GM12873 (cell line): ENCODE data around the gene LMO7.

Experiments
- TF ChIP-seq, protein P1 (sequence below): IDR thresholded peaks from 2 replicates; pipeline ENCODE4 v1.5.1; 2012; ENCODE audit warnings: low read depth, mild to moderate bottlenecking, moderate library complexity, low read length, control low read depth; ENCODE audit not compliant: insufficient read depth; ENCODE audit errors: missing control alignments

Gene LMO7

DNA sequence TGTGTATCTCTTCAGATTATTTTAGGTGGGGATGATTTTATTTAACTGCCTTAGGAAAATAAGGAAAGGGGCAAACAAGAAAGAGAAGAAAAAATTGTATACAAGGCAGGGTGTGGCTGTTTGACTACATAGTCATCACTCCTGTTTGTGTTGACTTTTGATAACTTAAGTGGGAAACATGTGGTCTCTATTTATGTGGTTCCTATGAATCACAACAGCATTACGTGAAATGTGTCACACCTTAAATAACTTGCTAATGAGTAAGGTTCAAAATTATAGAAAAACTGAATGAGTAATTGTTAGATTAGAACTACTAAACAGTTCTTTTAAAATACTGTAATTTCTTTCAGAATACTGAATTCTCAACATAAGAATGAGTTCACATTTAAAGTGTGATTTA is 69.3 kb downstream of the LMO7 start:
- TF ChIP-seq, protein P1, sequence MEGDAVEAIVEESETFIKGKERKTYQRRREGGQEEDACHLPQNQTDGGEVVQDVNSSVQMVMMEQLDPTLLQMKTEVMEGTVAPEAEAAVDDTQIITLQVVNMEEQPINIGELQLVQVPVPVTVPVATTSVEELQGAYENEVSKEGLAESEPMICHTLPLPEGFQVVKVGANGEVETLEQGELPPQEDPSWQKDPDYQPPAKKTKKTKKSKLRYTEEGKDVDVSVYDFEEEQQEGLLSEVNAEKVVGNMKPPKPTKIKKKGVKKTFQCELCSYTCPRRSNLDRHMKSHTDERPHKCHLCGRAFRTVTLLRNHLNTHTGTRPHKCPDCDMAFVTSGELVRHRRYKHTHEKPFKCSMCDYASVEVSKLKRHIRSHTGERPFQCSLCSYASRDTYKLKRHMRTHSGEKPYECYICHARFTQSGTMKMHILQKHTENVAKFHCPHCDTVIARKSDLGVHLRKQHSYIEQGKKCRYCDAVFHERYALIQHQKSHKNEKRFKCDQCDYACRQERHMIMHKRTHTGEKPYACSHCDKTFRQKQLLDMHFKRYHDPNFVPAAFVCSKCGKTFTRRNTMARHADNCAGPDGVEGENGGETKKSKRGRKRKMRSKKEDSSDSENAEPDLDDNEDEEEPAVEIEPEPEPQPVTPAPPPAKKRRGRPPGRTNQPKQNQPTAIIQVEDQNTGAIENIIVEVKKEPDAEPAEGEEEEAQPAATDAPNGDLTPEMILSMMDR = no peak

DNA sequence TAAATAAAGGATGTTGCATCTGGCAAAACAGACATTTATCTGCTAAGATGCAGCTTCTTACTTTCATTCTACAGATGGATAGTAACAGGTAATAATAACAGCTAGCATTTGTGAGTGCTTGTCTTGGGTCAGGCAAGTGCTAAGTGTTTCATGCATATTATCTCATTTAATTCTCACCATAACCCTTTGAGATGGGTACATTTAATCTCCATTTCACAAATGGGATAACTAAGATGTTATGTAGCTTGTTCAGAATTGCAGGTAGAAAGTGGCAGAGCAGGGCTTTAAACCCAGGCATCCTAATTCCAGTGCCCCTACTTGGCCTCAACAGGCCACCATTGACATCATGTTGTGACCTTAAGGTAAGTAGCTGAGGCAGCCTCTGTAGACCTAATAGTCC is 69.8 kb downstream of the LMO7 start:
- TF ChIP-seq, protein P1 = no peak

DNA sequence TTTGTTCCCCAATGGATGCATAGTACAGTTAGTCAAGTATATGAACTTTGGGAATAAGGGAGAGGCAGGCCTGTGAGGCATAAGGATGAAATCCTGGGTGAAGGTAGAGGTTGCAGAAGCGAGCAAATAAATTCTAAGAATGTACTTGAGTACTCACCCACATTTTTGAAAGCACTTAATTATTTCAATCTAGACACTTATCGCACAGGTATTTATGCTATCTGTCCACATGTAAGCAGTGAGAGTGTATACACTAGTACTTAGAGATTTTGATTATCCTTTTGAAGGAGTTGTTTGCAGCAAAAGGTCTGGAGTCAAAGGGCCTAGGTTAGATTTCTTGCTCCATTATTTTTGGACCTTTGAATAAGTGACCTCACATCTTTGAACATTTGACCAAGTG is 77.7 kb downstream of the LMO7 start:
- TF ChIP-seq, protein P1 = no peak

DNA sequence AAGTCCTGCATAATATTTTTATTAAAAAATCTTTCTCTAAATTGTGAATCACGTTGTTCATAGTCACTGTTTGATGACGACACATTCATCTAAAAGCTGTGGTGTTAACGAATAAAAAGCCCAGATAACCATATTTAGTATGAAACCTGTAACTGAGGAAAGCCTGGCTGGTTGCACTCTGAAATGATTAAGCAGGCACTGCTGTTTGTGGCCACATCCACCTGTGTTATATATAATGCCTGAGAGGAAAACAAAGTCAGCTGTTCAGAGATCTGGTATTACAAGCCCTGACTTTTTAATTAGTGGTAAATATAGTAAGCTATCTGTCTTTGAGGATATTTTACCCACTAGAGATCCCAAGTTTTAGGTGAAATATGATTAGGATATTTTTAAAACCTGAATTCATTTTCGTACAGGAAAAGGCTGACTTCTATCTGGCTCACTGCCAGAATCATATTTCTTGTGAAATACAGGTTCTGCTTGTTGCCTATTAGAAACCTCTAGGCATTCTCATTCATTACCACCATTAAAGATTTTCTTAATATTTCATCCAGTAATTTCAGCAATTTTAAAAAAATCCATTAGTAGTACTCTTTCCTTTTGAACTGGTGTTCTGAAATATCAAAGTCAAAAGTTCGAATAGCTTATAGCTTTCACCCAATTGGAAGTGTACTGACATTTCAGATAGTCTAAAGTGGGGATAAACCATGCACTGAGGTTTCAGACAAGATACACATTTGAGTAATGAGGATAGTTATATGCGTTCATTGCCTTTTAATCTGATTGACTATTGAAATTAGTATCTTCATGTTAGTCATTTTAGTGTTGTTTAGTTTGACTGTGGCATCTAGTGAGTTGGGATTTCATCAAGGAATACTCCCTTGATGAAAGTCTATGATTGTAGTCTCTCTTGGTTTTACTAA is 79.7 kb downstream of the LMO7 start:
- TF ChIP-seq, protein P1 = no peak

DNA sequence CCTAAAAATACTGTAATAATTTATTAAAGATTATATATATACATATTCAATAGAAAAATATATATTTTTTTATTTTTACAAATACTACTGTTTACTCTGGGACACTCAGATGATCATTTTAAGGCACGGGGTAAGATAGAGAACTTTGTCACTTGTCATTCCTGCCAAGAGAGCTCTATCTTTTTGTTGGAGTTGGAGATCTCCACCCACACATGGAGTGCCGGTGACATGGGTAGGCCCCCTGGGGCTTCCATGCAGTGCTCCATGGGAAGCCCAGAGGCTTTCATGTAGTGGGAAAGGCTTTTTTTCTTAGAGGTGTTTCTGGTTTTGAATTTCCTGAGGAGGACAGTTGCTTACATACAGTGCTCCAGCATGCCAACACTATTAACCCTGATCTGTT is 81.4 kb downstream of the LMO7 start:
- TF ChIP-seq, protein P1 = no peak

DNA sequence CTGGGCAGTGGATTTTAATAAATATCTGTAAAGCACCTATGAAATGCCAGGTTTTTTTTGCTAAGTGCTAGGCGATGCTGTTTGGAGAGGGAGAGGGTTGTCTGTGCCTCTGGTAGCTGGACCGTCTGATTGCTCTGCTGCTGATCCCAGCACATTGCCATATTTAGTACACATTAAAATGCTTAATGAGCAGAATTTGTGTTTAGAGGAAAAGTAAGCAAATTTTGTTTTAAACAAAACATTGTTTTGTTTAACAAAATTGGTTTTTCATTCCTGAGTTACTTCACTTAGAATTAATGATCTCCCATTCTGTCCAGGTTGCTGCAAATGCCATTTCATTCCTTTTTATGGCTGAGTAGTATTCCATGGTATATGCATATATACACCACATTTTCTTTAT is 85.2 kb downstream of the LMO7 start:
- TF ChIP-seq, protein P1 = no peak

DNA sequence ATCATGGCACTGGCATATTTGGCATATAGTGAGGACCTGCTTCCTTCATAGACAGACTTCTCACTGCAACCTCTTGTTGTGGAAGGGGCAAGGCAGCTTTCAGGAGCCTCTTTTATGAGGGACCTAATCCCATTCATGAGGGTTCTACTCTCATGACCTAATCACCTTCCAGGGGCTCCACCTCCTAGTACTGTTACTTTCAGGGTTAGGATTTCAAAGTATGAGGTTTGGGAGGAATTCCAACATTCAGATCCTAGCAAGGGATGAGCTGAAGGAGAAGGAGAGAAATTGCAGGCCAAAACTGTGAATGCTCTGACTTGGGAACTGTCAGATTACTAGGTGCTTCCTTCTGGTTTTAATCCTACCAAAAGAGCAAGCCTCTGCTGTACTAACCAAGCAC is 87.8 kb downstream of the LMO7 start:
- TF ChIP-seq, protein P1 = no peak
